ENCODE results near the gene PAXX.

DNA sequence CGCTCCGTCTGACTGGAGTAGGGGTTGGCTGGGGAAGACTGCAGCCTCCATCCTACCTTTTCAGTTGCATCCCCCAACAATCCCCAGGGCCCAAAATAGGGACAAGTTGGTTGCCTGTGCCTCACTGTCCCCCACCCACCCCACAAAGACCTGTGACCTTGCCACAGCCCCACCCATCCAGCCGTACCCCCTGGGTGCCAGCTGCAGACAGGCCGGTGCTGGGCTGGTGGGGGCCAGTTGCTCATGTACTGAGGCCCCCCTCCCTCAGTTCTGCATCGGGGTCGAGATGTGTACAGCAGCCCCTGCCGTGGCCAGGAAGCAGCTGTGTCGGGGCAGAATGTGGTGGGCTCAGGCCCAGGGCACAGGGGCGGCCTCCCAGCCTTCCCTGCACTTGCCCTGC is 9.1 kb upstream of the PAXX start:
- TF ChIP-seq, protein P1, sequence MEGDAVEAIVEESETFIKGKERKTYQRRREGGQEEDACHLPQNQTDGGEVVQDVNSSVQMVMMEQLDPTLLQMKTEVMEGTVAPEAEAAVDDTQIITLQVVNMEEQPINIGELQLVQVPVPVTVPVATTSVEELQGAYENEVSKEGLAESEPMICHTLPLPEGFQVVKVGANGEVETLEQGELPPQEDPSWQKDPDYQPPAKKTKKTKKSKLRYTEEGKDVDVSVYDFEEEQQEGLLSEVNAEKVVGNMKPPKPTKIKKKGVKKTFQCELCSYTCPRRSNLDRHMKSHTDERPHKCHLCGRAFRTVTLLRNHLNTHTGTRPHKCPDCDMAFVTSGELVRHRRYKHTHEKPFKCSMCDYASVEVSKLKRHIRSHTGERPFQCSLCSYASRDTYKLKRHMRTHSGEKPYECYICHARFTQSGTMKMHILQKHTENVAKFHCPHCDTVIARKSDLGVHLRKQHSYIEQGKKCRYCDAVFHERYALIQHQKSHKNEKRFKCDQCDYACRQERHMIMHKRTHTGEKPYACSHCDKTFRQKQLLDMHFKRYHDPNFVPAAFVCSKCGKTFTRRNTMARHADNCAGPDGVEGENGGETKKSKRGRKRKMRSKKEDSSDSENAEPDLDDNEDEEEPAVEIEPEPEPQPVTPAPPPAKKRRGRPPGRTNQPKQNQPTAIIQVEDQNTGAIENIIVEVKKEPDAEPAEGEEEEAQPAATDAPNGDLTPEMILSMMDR (conservative IDR thresholded peaks at IDR 0.05 in 1 of 2, IDR thresholded peaks at IDR 0.05 in 1 of 2; ENCODE audit: low read depth in 1 of 2, low read length in 2 of 2): no peak
- TF ChIP-seq EZH2 (IDR thresholded peaks at IDR 0.05; ENCODE audit: low read length, missing control alignments): no peak
